HG03097 (cell line): Measurements from ENCODE around the gene GPR21.

ENCODE experiments used
- ATAC-seq: cut with Tn5 transposase; IDR thresholded peaks from one replicate; pipeline ENCODE4 v1.9.1; 2021; ENCODE audit not compliant: unreplicated experiment, low FRiP score

The GPR21 gene

GRCh38 chr9:123031963-123032362 is 1.5 kb upstream of the GPR21 start:
- ATAC-seq, result no peak

GRCh38 chr9:123033864-123034601 is 566 bp downstream of the GPR21 start:
- peak; percentile 69 for ATAC-seq

GRCh38 chr9:123034881-123035510 is 1.5 kb downstream of the GPR21 start:
- ATAC-seq, result no peak

- no peak for ATAC-seq
These were observed 2.3 kb downstream of the GPR21 start for GRCh38 chr9:123035791-123036190.

- ATAC-seq, result no peak
These were observed 3.6 kb downstream of the GPR21 start for GRCh38 chr9:123036893-123037545.

GRCh38 chr9:123039617-123040219 is 6.3 kb downstream of the GPR21 start:
- no peak for ATAC-seq

GRCh38 chr9:123040801-123041200 is 7.3 kb downstream of the GPR21 start:
- ATAC-seq, result no peak

GRCh38 chr9:123041489-123041888 is 8.0 kb downstream of the GPR21 start:
- ATAC-seq, result no peak

- ATAC-seq, result no peak
These were observed 9.8 kb downstream of the GPR21 start for GRCh38 chr9:123043081-123043939.

GRCh38 chr9:123044586-123044985 is 11.1 kb downstream of the GPR21 start:
- ATAC-seq, result no peak

GRCh38 chr9:123046406-123047195 is 13.1 kb downstream of the GPR21 start:
- ATAC-seq, result no peak

- no peak for ATAC-seq
These were observed 15.3 kb downstream of the GPR21 start for GRCh38 chr9:123048748-123049147.

GRCh38 chr9:123049589-123050222 is 16.2 kb downstream of the GPR21 start:
- no peak for ATAC-seq

GRCh38 chr9:123053046-123053445 is 19.6 kb downstream of the GPR21 start:
- no peak for ATAC-seq

- ATAC-seq, result no peak
These were observed 20.2 kb downstream of the GPR21 start for GRCh38 chr9:123053711-123054110.

GRCh38 chr9:123058834-123059233 is 25.4 kb downstream of the GPR21 start:
- no peak for ATAC-seq

GRCh38 chr9:123059472-123060220 is 26.2 kb downstream of the GPR21 start:
- no peak for ATAC-seq

GRCh38 chr9:123061216-123061615 is 27.7 kb downstream of the GPR21 start:
- no peak for ATAC-seq
